Activated naive CD4-positive, alpha-beta T cell (primary cell): ENCODE measurements around the gene MNT.

Experiments used
- DNase-seq, 4 experiments: peaks; one replicate each; lab custom pipeline; 2025; lab: John Stamatoyannopoulos, UW

Gene MNT

DNA sequence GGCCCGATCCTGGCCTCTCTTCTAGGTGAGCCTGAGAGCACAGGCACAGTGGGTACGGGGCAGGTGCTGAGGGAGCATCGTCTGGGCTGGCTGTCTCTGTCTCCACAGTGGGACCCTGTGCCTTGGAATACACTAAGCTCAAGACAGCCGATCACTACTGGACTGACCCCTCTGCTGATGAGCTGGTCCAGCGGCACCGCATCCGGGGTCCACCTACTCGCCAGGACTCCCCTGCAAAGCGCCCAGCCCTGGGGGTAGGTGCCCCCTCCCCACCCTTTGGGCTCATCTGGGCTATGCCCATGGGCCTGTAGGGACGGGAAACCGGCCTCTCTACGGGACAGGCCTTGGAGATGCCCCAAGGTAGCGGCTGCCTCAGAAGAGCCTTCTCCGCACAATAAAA, 38.0 kb downstream of the MNT start:
- DNase-seq = no peak

DNA sequence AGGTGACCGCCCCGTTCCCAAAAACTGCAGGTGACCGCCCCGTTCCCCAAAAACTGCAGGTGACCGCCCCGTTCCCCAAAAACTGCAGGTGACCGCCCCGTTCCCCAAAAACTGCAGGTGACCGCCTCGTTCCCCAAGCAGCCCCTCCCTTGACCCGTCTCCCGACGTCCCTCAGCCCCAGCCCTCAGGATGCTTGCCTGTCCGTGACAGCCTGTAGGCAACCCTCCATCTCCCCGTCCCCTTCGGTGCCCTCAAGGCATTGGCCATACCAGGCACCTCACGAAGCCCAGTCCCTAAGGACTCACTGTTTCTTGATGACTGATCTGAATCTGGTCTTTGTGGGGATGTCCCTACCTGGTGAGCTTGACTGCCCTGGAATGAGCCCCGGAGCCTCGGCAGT, 38.4 kb downstream of the MNT start:
- no peak for DNase-seq

GRCh38 chr17:2362016-2362415, 38.8 kb downstream of the MNT start:
- DNase-seq = no peak

DNA sequence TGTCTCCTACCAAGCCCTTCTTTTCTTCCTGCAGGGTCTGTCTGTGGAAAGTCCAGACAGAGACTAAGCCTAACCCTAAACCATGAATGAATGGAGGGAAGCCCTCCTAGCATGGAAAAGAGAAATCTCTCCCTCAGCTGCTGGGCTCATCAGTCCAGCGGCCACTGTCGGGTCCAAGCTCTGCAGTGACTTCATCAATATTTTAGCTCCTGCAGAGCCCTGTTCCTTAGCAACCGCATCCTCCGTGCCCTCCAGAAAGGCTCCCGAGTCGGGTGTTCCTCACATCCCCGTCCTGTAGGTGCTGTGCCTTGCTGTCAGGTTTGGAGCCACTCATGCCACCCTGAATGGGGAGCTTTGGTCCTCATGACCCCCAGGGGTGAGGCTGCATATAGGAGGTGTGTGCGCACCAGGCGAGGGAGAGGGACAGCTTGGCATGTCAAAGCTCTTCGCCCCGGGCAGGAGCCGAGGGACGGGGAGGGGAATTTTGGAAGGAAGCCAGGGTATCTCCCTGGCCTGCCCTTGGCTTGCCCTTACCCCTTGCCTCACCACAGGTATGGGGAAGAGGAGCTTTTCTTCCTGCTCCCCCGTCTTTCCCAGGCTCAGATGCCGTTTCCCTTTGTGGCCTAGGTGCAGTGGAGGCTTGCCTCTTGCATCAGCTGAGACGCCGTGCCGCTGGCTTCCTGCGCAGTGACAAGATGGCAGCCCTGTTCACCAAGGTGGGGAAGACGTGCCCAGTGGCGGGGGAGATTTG, 39.7 kb downstream of the MNT start:
- DNase-seq = no peak

DNA sequence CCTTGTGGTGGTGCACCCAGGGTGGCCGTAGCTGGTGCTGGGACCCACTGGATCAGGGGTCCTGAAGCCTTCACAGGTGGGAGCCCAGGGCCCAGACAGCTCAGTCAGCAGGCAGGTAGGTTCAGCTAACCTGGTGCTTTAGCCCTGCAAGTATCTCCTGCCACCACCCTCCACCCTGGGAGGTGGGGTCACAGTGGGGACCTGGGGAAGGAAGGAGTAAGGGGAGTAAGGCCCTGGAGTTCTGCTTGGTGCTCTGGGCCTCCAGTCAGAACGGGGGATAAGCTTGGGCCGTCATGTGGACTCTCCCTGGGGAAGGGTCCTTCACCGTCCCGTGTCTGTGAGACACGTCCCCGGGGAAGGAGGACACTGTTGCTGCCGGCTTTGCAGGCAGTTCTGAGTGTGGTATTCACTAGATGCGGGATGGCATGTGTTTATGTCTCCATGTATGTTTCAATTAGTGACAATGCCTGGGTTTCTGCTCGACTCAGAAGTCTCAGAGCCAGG, 42.9 kb downstream of the MNT start:
- DNase-seq = no peak

DNA sequence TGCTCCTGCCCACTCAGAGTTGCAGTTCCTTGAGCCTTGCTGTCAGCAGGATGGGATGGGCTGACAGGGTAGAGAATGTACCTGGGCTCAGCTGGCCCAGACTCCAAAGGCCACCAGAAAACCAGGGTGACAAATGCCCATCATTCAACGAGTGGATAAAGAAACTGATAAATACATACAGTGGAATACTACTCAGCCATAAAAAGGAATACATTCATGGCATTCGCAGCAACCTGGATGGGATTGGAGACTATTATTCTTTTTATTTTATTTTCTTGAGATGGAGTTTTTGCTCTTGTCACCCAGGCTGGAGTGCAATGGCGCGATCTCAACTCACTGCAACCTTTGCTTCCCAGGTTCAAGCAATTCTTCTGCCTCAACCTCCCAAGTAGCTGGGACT, 43.6 kb downstream of the MNT start:
- DNase-seq = no peak

DNA sequence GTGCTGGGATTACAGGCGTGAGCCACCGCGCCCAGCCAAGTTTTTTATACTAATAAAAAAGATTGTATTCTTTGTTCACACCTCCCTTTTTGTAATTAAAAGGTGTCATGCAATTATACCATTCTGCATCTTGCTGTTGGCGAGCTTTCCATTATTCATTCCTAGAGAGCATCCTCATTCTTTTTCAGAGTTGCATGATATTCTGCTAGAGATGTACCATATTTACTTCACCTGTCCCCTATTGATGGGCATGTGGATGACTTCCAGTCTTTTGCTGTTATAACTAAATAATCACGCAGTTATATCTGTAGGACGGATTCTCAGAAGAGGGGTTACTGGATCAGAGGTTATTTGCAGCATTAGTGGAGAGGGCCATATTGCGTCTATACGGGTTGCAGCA, 46.5 kb downstream of the MNT start:
- no peak for DNase-seq

GRCh38 chr17:2351269-2351668, 49.6 kb downstream of the MNT start:
- DNase-seq = no peak

DNA sequence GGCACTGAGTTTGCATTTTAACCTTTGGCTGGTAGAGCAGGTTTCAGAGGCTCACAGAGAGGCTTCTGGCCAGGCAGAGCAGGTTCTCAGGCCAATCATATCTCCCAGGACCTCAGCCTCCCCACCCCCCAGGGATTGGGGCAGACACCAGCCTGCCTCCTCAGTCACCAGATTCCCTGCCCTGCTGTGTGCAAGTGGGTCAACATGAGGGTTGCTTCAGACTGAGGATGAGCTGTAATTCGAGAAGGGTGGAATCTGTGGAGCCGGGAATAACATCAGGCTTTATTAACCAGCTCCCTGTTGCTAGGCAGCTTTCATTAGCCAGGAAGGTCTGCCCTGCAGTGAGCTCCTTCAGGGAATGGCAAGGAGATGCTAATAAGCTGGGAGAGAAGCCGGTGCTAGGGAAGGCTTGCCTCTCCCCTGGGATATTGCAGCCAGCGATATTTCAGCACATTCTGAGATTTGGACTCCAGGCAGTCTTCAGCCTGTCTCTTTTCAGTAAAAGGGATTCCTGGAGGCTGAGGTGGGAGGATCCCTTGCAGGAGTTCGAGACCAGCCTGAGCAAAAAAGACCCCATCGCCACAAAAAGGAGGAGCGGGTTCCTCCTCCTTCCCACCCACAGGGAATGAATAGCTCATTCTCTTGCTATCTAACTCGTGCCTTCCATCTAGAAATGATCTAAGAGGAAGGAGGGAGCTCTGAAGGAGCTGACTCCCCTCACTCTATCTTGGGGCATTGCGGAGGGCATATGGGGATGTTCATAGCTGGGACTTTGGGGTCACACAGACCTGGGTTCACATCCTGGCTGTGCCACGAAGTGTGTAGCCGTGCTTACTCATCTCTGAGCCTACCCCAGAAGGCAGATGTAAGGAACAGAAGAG, 52.8 kb downstream of the MNT start:
- DNase-seq = no peak

DNA sequence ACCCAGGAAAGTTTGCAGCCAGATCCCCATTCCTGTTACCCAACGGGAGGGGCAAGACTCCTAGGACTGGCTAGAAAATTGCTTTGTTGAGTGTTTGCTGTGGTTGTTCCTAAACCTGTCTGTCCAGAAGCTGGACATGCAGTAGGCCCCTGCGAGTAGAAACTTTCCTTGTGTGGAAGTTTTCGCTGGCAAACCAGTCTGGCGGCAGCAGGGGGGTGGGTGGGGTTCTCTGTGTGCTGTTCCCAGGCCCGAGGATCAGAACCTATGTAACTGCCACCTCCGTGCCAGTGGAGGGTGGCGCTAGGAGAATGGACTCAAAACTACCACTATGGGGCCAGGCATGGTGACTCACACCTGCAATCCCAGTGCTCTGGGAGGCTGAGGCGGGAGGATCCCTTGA, 54.4 kb downstream of the MNT start:
- DNase-seq = no peak

- DNase-seq = no peak
Observed at GRCh38 chr17:2344528-2344927, 56.3 kb downstream of the MNT start.

DNA sequence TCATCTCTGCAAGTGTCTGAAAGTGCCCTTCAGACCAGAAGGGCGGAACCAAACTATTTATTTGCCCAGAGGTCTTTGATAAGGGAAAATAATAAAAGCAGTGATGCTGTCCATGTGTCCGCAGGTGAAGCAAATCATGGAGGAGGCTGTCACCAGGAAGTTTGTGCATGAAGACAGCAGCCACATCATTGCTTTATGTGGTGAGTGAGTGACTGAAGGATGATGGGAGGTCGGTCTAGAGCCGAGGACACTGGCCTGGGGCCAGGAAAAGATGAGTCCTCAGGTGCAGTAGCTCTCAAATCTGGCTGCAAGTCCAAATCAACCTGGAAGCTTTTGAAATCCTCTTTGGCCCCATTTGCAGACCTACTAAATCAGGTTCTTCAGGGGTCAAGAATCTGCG, 57.4 kb downstream of the MNT start:
- DNase-seq = no peak

GRCh38 chr17:2338315-2338657, 62.6 kb downstream of the MNT start:
- DNase-seq = no peak

GRCh38 chr17:2337544-2338314, 63.1 kb downstream of the MNT start:
- peak in 2 of 4 experiments; percentile 9 to 38 for DNase-seq

GRCh38 chr17:2336852-2337543, 63.9 kb downstream of the MNT start, which contains the start of gene SGSM2:
TSS of gene SGSM2 (plus strand) at chr17:2337501. CDS start at chr17:2337689, 188 bp downstream.
- DNase-seq = peak; percentile 15 to 72 (median 41)

DNA sequence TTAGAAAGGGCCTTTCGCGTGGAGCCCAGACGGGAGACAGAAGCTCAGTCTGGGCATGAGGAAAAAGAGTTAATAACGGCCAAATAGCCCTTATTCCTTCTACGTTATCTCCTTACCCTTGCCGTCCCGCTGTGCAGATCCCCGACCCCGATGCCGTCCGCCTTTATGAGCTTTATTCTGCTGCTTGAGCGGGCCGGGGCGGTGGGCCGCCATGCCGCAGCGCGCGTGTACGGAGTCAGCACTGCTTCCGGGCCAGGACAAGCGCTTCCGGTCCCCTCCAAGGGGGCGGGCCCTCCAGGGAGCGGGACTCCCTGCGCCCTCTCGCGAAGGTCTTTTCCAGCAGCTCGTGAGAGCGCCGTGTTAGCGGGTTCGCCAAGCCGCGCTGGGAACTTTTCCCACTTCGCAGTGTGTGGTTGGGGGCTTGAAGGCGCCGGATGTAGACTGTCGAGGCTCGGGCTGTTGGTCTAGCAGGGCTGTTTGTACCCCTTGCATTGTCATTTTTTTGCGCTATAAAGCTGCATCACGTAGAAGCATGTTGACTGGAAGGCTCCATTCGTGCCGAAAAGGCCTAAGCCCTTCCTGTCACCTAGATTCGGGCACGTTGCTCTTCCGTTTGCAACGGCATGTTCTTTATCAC, 64.5 kb downstream of the MNT start, which contains the start of gene TSR1:
Gene TSR1 (minus strand): TSS at position 243 of the 637 bp plus-strand sequence. CDS start 30 bp downstream, at position 213.
- peak; percentile 63 to 87 (median 74) for DNase-seq

DNA sequence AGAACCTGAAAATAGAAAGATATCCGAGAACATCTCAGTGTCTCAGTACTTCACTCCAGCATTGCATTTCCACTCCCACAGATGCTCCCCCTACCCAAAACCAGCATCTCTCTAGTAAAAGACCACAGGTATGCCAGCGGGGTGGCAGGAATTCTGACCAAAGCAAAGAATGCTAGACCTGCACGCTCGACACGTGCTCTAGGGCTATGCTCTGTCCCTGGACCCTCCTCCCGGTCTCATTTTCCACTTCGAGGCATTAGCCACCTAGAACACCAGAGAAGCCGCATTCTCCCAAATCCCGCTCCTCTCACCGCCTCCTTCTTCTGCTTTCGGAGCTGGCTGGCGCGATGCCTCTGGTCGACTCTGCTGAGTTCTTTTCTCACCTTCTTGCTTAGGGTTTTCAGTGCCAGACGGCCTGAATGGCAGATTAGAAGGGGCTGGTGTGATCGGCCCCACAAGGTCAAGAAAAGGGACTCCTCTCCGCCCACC, 65.1 kb downstream of the MNT start:
- no peak for DNase-seq
